H1 (cell line): ENCODE results near the gene DDX50. TPM values are rescaled to one million over a fixed set of nuclear protein-coding genes. Genes with fewer than 3 reads are reported as not detected.

ENCODE experiments used
- CTCF ChIA-PET: fragments of 300-600 bp; sonication (Branson Sonifier 250); formaldehyde crosslinking; loops from one replicate; lab custom pipeline; 2021; ENCODE audit not compliant: partially characterized antibody; lab: Charles Lee
- POLR2A ChIA-PET: fragments of 300-600 bp; sonication (Branson Sonifier 250); formaldehyde crosslinking; loops from one replicate; lab custom pipeline; 2021; ENCODE audit warnings: inconsistent platforms; ENCODE audit not compliant: partially characterized antibody; lab: Charles Lee
- DNase-seq, 2 experiments: peaks; one replicate each; pipeline versions ENCODE4 v3.0.0 to v3.0.0-alpha.2; 2010 to 2022; ENCODE audit warnings: low spot score in 2 of 2, low read depth in 1 of 2, mixed read lengths in 1 of 2
- FAIRE-seq: peaks from 2 replicates; lab custom pipeline; 2011; peaks lifted over from hg19 to GRCh38; lab: Jason Lieb, UNC
- H2AFZ ChIP-seq: 2 replicates; pipeline ENCODE4 v1.8.1; 2012; ENCODE audit warnings: low read length, inconsistent platforms
- H2AK5ac ChIP-seq: 2 replicates; pipeline ENCODE4 v1.6.1; 2013; ENCODE audit warnings: low read depth, low read length
- H2BK120ac ChIP-seq: replicated peaks from 2 replicates; pipeline ENCODE3; 2013; ENCODE audit warnings: low read depth, low read length, inconsistent platforms
- H2BK12ac ChIP-seq: 2 replicates; pipeline ENCODE4 v1.6.1; 2013; ENCODE audit warnings: low read depth, low read length
- H2BK15ac ChIP-seq: 2 replicates; pipeline ENCODE4 v1.6.1; 2013; ENCODE audit warnings: low read length
- H2BK20ac ChIP-seq: 2 replicates; pipeline ENCODE4 v1.6.1; 2013; ENCODE audit warnings: low read length
- H2BK5ac ChIP-seq: 2 replicates; pipeline ENCODE4 v1.6.1; 2013; ENCODE audit warnings: low read depth, low read length
- H3K14ac ChIP-seq: 2 replicates; pipeline ENCODE4 v1.6.1; 2013; ENCODE audit warnings: inconsistent platforms; ENCODE audit not compliant: insufficient read length
- H3K18ac ChIP-seq: 2 replicates; pipeline ENCODE4 v1.6.1; 2013; ENCODE audit warnings: low read length; ENCODE audit errors: extremely low read depth
- H3K23ac ChIP-seq: 2 replicates; pipeline ENCODE4 v1.6.1; 2013; ENCODE audit warnings: inconsistent platforms; ENCODE audit not compliant: insufficient read length
- H3K23me2 ChIP-seq: 2 replicates; pipeline ENCODE4 v1.6.1; 2013; ENCODE audit warnings: low read depth, low read length
- H3K27ac ChIP-seq: 2 replicates; pipeline ENCODE4 v1.6.1; 2011; ENCODE audit warnings: low read depth, low read length, inconsistent platforms
- H3K27me3 ChIP-seq, 4 experiments: replicated peaks in 1 of 4; 1 replicate in 1 of 4; 2 replicates in 3 of 4; pipeline versions ENCODE4 v1.6.1 to v1.8.1; 2011 to 2013; ENCODE audit warnings: low read length in 3 of 4, mild to moderate bottlenecking in 3 of 4, inconsistent platforms in 2 of 4, mixed read lengths in 2 of 4, moderate library complexity in 1 of 4; ENCODE audit not compliant: control insufficient read depth in 3 of 4, insufficient read depth in 3 of 4; ENCODE audit errors: extremely low read depth in 1 of 4
- H3K36me3 ChIP-seq, 4 experiments: 2 replicates each; pipeline versions ENCODE4 v1.6.1 to v1.8.1; 2011 to 2013; ENCODE audit warnings: mild to moderate bottlenecking in 4 of 4, low read length in 3 of 4, moderate library complexity in 2 of 4, control low read depth in 1 of 4, inconsistent platforms in 1 of 4; ENCODE audit not compliant: insufficient read depth in 4 of 4, control insufficient read depth in 2 of 4
- H3K4ac ChIP-seq: replicated peaks from 2 replicates; pipeline ENCODE3; 2013; ENCODE audit warnings: low read length, low read depth, mixed read lengths, inconsistent platforms; ENCODE audit not compliant: insufficient read length
- H3K4me1 ChIP-seq, 4 experiments: replicated peaks in 1 of 4; 1 replicate in 1 of 4; 2 replicates in 3 of 4; pipeline versions ENCODE4 v1.6.1 to v1.8.1; 2011 to 2013; ENCODE audit warnings: low read length in 3 of 4, inconsistent platforms in 2 of 4, mixed read lengths in 1 of 4; ENCODE audit not compliant: insufficient read depth in 4 of 4, control insufficient read depth in 3 of 4
- H3K4me2 ChIP-seq, 2 experiments: 2 replicates each; pipeline versions ENCODE4 v1.6.1 to v1.8.1; 2011 to 2013; ENCODE audit warnings: low read depth in 2 of 2, low read length in 2 of 2, control low read depth in 1 of 2, inconsistent platforms in 1 of 2, mild to moderate bottlenecking in 1 of 2; ENCODE audit not compliant: insufficient read depth in 1 of 2
- H3K4me3 ChIP-seq, 4 experiments: fragments of 200-600, 300-600 bp in 1 of 4; sonication (generic), shearing (Covaris generic), sonication (Bioruptor Twin) in 1 of 4; 2 replicates each; pipeline versions ENCODE4 v1.5.1 to v1.8.1; 2011 to 2016; ENCODE audit warnings: low read length in 4 of 4, low read depth in 3 of 4, control low read depth in 2 of 4, inconsistent platforms in 2 of 4, mild to moderate bottlenecking in 2 of 4, mixed read lengths in 1 of 4, moderate library complexity in 1 of 4; ENCODE audit not compliant: insufficient read depth in 2 of 4; ENCODE audit errors: extremely low read depth in 1 of 4
- H3K56ac ChIP-seq: replicated peaks from 2 replicates; pipeline ENCODE3; 2013; ENCODE audit warnings: low read depth, mild to moderate bottlenecking, mixed read lengths, low read length, inconsistent platforms; ENCODE audit not compliant: insufficient read length
- H3K79me1 ChIP-seq: 2 replicates; pipeline ENCODE4 v1.6.1; 2013; ENCODE audit warnings: low read depth, low read length, control low read depth
- H3K79me2 ChIP-seq, 2 experiments: 2 replicates each; pipeline versions ENCODE4 v1.6.1 to v1.8.1; 2012 to 2013; ENCODE audit warnings: low read length in 2 of 2, mild to moderate bottlenecking in 2 of 2, inconsistent platforms in 1 of 2; ENCODE audit not compliant: insufficient read depth in 2 of 2, control insufficient read depth in 1 of 2
- H3K9ac ChIP-seq, 4 experiments: replicated peaks in 1 of 4; 1 replicate in 1 of 4; 2 replicates in 3 of 4; pipeline versions ENCODE4 v1.6.1 to v1.8.1; 2011 to 2013; ENCODE audit warnings: low read depth in 3 of 4, low read length in 3 of 4, control low read depth in 2 of 4, mild to moderate bottlenecking in 2 of 4, moderate library complexity in 2 of 4, inconsistent platforms in 1 of 4; ENCODE audit errors: extremely low read depth in 1 of 4
- H3K9me3 ChIP-seq, 2 experiments: 2 replicates each; pipeline versions ENCODE4 v1.6.1 to v1.8.1; 2012 to 2013; ENCODE audit warnings: mild to moderate bottlenecking in 2 of 2, moderate library complexity in 2 of 2, control low read depth in 1 of 2, inconsistent platforms in 1 of 2, low read depth in 1 of 2, low read length in 1 of 2, mixed read lengths in 1 of 2; ENCODE audit not compliant: insufficient read depth in 2 of 2
- H4K20me1 ChIP-seq, 2 experiments: replicated peaks in 1 of 2; 2 replicates each; pipeline versions ENCODE3 to v1.8.1; 2011 to 2013; ENCODE audit warnings: inconsistent platforms in 2 of 2, low read length in 2 of 2, mild to moderate bottlenecking in 1 of 2; ENCODE audit not compliant: insufficient read depth in 2 of 2, control insufficient read depth in 1 of 2
- H4K5ac ChIP-seq: 2 replicates; pipeline ENCODE4 v1.6.1; 2013; ENCODE audit warnings: low read length, low read depth, mixed read lengths, inconsistent platforms; ENCODE audit not compliant: insufficient read length
- H4K8ac ChIP-seq: 2 replicates; pipeline ENCODE4 v1.8.0; 2013; ENCODE audit warnings: mild to moderate bottlenecking, moderate library complexity, low read length, inconsistent platforms; ENCODE audit not compliant: insufficient read depth; ENCODE audit errors: extremely low read depth
- H4K91ac ChIP-seq: replicated peaks from 2 replicates; pipeline ENCODE3; 2013; ENCODE audit warnings: low read length, mixed read lengths, inconsistent platforms; ENCODE audit not compliant: insufficient read length
- SAP30 ChIP-seq: fragments of 300-600 bp; sonication (generic); IDR thresholded peaks from 2 replicates; pipeline ENCODE4 v1.7.1; 2012; ENCODE audit warnings: low read length, moderate library complexity, mild to moderate bottlenecking, inconsistent platforms; ENCODE audit not compliant: insufficient read depth, insufficient replicate concordance
- WGBS, 2 experiments: shearing (Covaris generic) in 1 of 2; methylation state at CpG; one replicate each; pipeline versions ENCODE4 v1.1.6 to v1.1.7; 2013 to 2015; ENCODE audit warnings: low lambda C conversion rate in 2 of 2, mixed read lengths in 2 of 2, inconsistent platforms in 1 of 2, low coverage in 1 of 2, missing lambda C conversion rate in 1 of 2; ENCODE audit not compliant: insufficient replicate concordance in 2 of 2, insufficient coverage in 1 of 2, insufficient read length in 1 of 2; ENCODE audit errors: extremely low coverage in 1 of 2, missing lambda C conversion rate in 1 of 2; 5-methylcytosine and 5-hydroxymethylcytosine counted together
- polyA plus RNA-seq, 7 experiments: library from polyadenylated mRNA; depleted of rRNA in 3 of 7; stranded (reverse) in 5 of 7; unstranded in 2 of 7; fragments of >200 nt in 5 of 7; fragments of 200-250 nt in 2 of 7; gene quantifications; 1 replicate in 5 of 7; 2 replicates in 1 of 7; 4 replicates in 1 of 7; pipeline versions ENCODE4 v1.2.1 to v1.2.3, GENCODE V29; 2011 to 2013; ENCODE audit warnings: missing spikeins in 2 of 7, mixed read lengths in 2 of 7
- total RNA-seq: library from RNA; stranded (reverse); fragmentation: NEBNext Ultra II Directional; extraction: Animal tissue kit (Norgen Biotek cat#: 25700); gene quantifications from 2 replicates; pipeline ENCODE4 v1.2.1, GENCODE V29; 2021

The DDX50 gene
- total and polyA plus RNA-seq, 2 of the 8 experiments (the other 6 are each of a cell fraction or from before 2014, with no cell fraction given): 20.0 to 36.5 TPM

DNA sequence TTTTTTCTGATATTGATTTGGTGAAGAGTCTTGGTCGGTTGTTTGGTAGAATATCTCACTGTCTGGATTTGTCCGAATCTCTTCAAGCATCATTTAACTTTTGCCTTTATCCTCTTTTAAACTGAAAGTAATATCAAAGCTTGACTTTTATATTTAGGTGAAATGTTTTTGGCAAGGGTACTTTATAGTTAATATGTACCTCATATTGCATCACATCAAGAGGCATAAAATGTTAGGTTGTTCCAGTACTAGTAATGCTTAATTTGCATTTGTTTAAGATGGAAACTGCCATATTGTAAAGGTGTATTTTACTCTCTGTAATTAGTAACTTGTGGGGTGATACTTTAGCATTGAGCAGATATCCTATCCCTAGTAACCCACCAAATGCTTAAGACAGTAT lies 37.8 kb downstream of the DDX50 start:
- no peak overlapping the region for H3K4ac ChIP-seq
- H2AK5ac ChIP-seq: no peak overlapping the region
- H3K23me2 ChIP-seq: no peaks in the 10 kb centered on the region
- H3K79me1 ChIP-seq: no peaks in the 10 kb centered on the region
- H3K18ac ChIP-seq: no peak overlapping the region
- 86% methylated on average over 2 of the region's 2 CpGs; no CpG with 5 or more reads in 1 of the 2 experiments for WGBS, 2 experiments
- POLR2A ChIA-PET: interaction anchor here (0.9 to 2.7 kb wide), 3 partner anchors 9 to 45 kb away, joined by 3 to 17 read pairs (median 3); partner anchors contain the start of gene DDX21
- no peaks in the 10 kb centered on the region for H3K9me3 ChIP-seq
- H3K27me3 ChIP-seq: no peaks in the 10 kb centered on the region
- H3K4me3 ChIP-seq: no peak overlapping the region
- DNase-seq (no peak), FAIRE-seq (no peak)
- peaks cover 2 to 34% (median 14%) of the 10 kb centered on the region in 4 experiments; a peak in 5 of 8 replicates for H3K36me3 ChIP-seq
- no peak overlapping the region for H4K8ac ChIP-seq
- no peaks in the 10 kb centered on the region for H3K4me1 ChIP-seq
- no peak overlapping the region for H2BK15ac ChIP-seq
- no peak overlapping the region for H2BK120ac ChIP-seq
- no peak overlapping the region for H3K4me2 ChIP-seq
- no peak overlapping the region for H3K23ac ChIP-seq
- H4K5ac ChIP-seq: no peak overlapping the region
- H3K9ac ChIP-seq: no peak overlapping the region
- H2BK5ac ChIP-seq: no peak overlapping the region
- no peak overlapping the region for H3K27ac ChIP-seq
- H4K91ac ChIP-seq: no peak overlapping the region
- H3K14ac ChIP-seq: no peak overlapping the region
- no peak overlapping the region for H2BK12ac ChIP-seq
- H3K79me2 ChIP-seq: no peaks in the 10 kb centered on the region
- H4K20me1 ChIP-seq: no peaks in the 10 kb centered on the region
- no peak overlapping the region for H3K56ac ChIP-seq
- CTCF ChIA-PET: no interaction called here
- no peak overlapping the region for H2BK20ac ChIP-seq
- H2AFZ ChIP-seq: no peak overlapping the region
- TF ChIP-seq SAP30: no peak
